Liver (tissue), 9 donors: Measurements from ENCODE around the gene PRSS33. TPM values are rescaled to one million over a fixed set of nuclear protein-coding genes. Genes with fewer than 3 reads are reported as not detected.

Source experiments
- DNase-seq: peaks from one replicate; pipeline ENCODE4 v3.0.0-alpha.2; 2017; ENCODE audit warnings: low spot score
- H3K27ac ChIP-seq, 2 donors: one replicate each; pipeline ENCODE4 v1.7.0; 2013; ENCODE audit warnings: inconsistent platforms in 2 of 2, low read length in 2 of 2, control low read depth in 1 of 2, low read depth in 1 of 2, mild to moderate bottlenecking in 1 of 2
- H3K27me3 ChIP-seq, 4 donors: one replicate each; pipeline versions ENCODE4 v1.6.1 to v1.7.0; 2013; ENCODE audit warnings: low read length in 3 of 4, inconsistent platforms in 1 of 4, mild to moderate bottlenecking in 1 of 4, moderate library complexity in 1 of 4; ENCODE audit not compliant: control insufficient read depth in 4 of 4, insufficient read depth in 4 of 4
- H3K36me3 ChIP-seq, 4 donors: one replicate each; pipeline versions ENCODE4 v1.6.1 to v1.7.0; 2013; ENCODE audit warnings: low read length in 3 of 4, mild to moderate bottlenecking in 3 of 4, low read depth in 1 of 4, moderate library complexity in 1 of 4; ENCODE audit not compliant: control insufficient read depth in 4 of 4, insufficient read depth in 3 of 4
- H3K4me1 ChIP-seq, 4 donors: one replicate each; pipeline versions ENCODE4 v1.6.1 to v1.7.0; 2013; ENCODE audit warnings: low read length in 3 of 4, mild to moderate bottlenecking in 3 of 4, moderate library complexity in 1 of 4; ENCODE audit not compliant: control insufficient read depth in 4 of 4, insufficient read depth in 4 of 4
- H3K4me3 ChIP-seq, 3 donors: one replicate each; pipeline versions ENCODE4 v1.6.1 to v1.7.0; 2013; ENCODE audit warnings: low read length in 3 of 3, control low read depth in 1 of 3, low read depth in 1 of 3, mild to moderate bottlenecking in 1 of 3
- H3K9ac ChIP-seq, 2 donors: one replicate each; pipeline ENCODE4 v1.7.0; 2013; ENCODE audit warnings: low read length in 2 of 2, mild to moderate bottlenecking in 2 of 2, moderate library complexity in 2 of 2, control low read depth in 1 of 2, low read depth in 1 of 2
- H3K9me3 ChIP-seq, 4 donors: one replicate each; pipeline versions ENCODE4 v1.6.1 to v1.7.0; 2013; ENCODE audit warnings: low read length in 3 of 4; ENCODE audit not compliant: control insufficient read depth in 4 of 4
- CTCF ChIP-seq: fragments of 150-350 bp; IDR thresholded peaks from 2 replicates; pipeline ENCODE4 v1.5.1; 2017; ENCODE audit warnings: improper control_type of control experiment, low read depth, low read length; ENCODE audit not compliant: missing input control
- EGR1 ChIP-seq, 2 donors: IDR thresholded peaks; 2 replicates each; pipeline ENCODE4 v1.6.1; 2016 to 2018; ENCODE audit warnings: antibody characterized with exemption in 2 of 2, low read depth in 2 of 2
- FOXA1 ChIP-seq: IDR thresholded peaks from 2 replicates; pipeline ENCODE4 v1.6.1; 2016; ENCODE audit warnings: antibody characterized with exemption
- FOXA2 ChIP-seq: IDR thresholded peaks from 2 replicates; pipeline ENCODE4 v1.6.1; 2016; ENCODE audit warnings: antibody characterized with exemption
- GABPA ChIP-seq, 2 donors: IDR thresholded peaks in 1 of 2; conservative IDR thresholded peaks in 1 of 2; 2 replicates each; pipeline ENCODE4 v1.6.1; 2016; ENCODE audit warnings: antibody characterized with exemption in 2 of 2, mild to moderate bottlenecking in 1 of 2, moderate library complexity in 1 of 2
- HNF4A ChIP-seq, 2 donors: conservative IDR thresholded peaks; 2 replicates each; pipeline ENCODE4 v1.6.1; 2016; ENCODE audit warnings: antibody characterized with exemption in 2 of 2, mild to moderate bottlenecking in 2 of 2
- HNF4G ChIP-seq: IDR thresholded peaks from 2 replicates; pipeline ENCODE4 v1.6.1; 2016; ENCODE audit warnings: antibody characterized with exemption
- JUND ChIP-seq, 2 donors: IDR thresholded peaks; 2 replicates each; pipeline ENCODE4 v1.6.1; 2016; ENCODE audit warnings: antibody characterized with exemption in 2 of 2
- NR2F2 ChIP-seq: IDR thresholded peaks from 2 replicates; pipeline ENCODE4 v1.6.1; 2016; ENCODE audit warnings: antibody characterized with exemption
- RAD21 ChIP-seq, 2 donors: IDR thresholded peaks; 2 replicates each; pipeline ENCODE4 v1.6.1; 2016; ENCODE audit warnings: antibody characterized with exemption in 2 of 2, mild to moderate bottlenecking in 2 of 2
- SP1 ChIP-seq: IDR thresholded peaks from 2 replicates; pipeline ENCODE4 v1.6.1; 2018; ENCODE audit warnings: antibody characterized with exemption, mild to moderate bottlenecking
- TAF1 ChIP-seq: conservative IDR thresholded peaks from 2 replicates; pipeline ENCODE4 v1.6.1; 2016; ENCODE audit warnings: antibody characterized with exemption, mild to moderate bottlenecking
- ZBTB33 ChIP-seq: IDR thresholded peaks from 2 replicates; pipeline ENCODE4 v1.6.1; 2016; ENCODE audit warnings: antibody characterized with exemption
- WGBS: extraction: QIAGEN DNeasy Blood & Tissue Kit; methylation state at CpG from one replicate; pipeline ENCODE4 v1.1.7; 2013; 5-methylcytosine and 5-hydroxymethylcytosine counted together
- polyA plus RNA-seq, 2 donors: library from polyadenylated mRNA; stranded (reverse) in 1 of 2; unstranded in 1 of 2; fragments of 200-250 nt in 1 of 2; fragments of >200 nt in 1 of 2; fragmentation: Nextera tagmentation in 1 of 2; extraction: Ambion mirVana in 1 of 2; gene quantifications; one replicate each; pipeline versions ENCODE4 v1.2.1 to v1.2.3, GENCODE V29; 2013 to 2015
- total RNA-seq, 2 donors: library from RNA; depleted of rRNA; stranded (reverse); fragments of >200 nt; gene quantifications; one replicate each; pipeline ENCODE4 v1.2.3, GENCODE V29; 2014
- TF ChIP-seq, protein P1 (sequence below): IDR thresholded peaks from 2 replicates; pipeline ENCODE4 v1.6.1; 2016; ENCODE audit warnings: antibody characterized with exemption
- TF ChIP-seq, protein P2 (sequence below): IDR thresholded peaks from 2 replicates; pipeline ENCODE4 v1.6.1; 2016; ENCODE audit warnings: antibody characterized with exemption, mild to moderate bottlenecking
- donor health status: healthy.
- donor health status: healthy.
- donor health status: healthy.
- donor health status: healthy.
- donor health status: healthy.

Gene PRSS33
- total and polyA plus RNA-seq, 4 donors = not detected

GRCh38 chr16:2813771-2814221, 26.4 kb upstream of the PRSS33 start:
- Histone ChIP-seq H3K4me1 (no peaks in the 10 kb centered on the region), H3K27ac (no peak overlapping the region), H3K9me3 (no peaks in the 10 kb centered on the region), H3K27me3 (peaks cover 0 to 4% (median 0%) of the 10 kb centered on the region in 4 donors), H3K4me3 (no peak overlapping the region), H3K9ac (no peak overlapping the region), H3K36me3 (no peaks in the 10 kb centered on the region)
- 81% methylated on average over 7 of the region's 7 CpGs for WGBS
- TF ChIP-seq, protein P1, sequence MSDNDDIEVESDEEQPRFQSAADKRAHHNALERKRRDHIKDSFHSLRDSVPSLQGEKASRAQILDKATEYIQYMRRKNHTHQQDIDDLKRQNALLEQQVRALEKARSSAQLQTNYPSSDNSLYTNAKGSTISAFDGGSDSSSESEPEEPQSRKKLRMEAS = no peak
- no peak for TF ChIP-seq SP1
- TF ChIP-seq, protein P2, sequence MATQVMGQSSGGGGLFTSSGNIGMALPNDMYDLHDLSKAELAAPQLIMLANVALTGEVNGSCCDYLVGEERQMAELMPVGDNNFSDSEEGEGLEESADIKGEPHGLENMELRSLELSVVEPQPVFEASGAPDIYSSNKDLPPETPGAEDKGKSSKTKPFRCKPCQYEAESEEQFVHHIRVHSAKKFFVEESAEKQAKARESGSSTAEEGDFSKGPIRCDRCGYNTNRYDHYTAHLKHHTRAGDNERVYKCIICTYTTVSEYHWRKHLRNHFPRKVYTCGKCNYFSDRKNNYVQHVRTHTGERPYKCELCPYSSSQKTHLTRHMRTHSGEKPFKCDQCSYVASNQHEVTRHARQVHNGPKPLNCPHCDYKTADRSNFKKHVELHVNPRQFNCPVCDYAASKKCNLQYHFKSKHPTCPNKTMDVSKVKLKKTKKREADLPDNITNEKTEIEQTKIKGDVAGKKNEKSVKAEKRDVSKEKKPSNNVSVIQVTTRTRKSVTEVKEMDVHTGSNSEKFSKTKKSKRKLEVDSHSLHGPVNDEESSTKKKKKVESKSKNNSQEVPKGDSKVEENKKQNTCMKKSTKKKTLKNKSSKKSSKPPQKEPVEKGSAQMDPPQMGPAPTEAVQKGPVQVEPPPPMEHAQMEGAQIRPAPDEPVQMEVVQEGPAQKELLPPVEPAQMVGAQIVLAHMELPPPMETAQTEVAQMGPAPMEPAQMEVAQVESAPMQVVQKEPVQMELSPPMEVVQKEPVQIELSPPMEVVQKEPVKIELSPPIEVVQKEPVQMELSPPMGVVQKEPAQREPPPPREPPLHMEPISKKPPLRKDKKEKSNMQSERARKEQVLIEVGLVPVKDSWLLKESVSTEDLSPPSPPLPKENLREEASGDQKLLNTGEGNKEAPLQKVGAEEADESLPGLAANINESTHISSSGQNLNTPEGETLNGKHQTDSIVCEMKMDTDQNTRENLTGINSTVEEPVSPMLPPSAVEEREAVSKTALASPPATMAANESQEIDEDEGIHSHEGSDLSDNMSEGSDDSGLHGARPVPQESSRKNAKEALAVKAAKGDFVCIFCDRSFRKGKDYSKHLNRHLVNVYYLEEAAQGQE = no peak
- TF ChIP-seq HNF4A (conservative IDR thresholded peaks at IDR 0.05) = no peak
- no peak for TF ChIP-seq FOXA2
- no peak for TF ChIP-seq EGR1 (IDR thresholded peaks at IDR 0.05; ENCODE audit: low read depth in 2 of 2)
- TF ChIP-seq TAF1 = no peak
- TF ChIP-seq JUND (IDR thresholded peaks at IDR 0.05) = no peak
- TF ChIP-seq ZBTB33 = no peak
- TF ChIP-seq RAD21 (IDR thresholded peaks at IDR 0.05) = no peak
- no peak for TF ChIP-seq HNF4G
- TF ChIP-seq GABPA (IDR thresholded peaks at IDR 0.05 in 1 of 2, conservative IDR thresholded peaks at IDR 0.05 in 1 of 2) = no peak
- no peak for TF ChIP-seq NR2F2
- TF ChIP-seq CTCF = no peak
- no peak for TF ChIP-seq FOXA1
- no peak for DNase-seq

GRCh38 chr16:2811703-2812471, 24.5 kb upstream of the PRSS33 start:
- Histone ChIP-seq H3K4me3 (no peak overlapping the region), H3K4me1 (no peaks in the 10 kb centered on the region), H3K9ac (no peak overlapping the region), H3K9me3 (no peaks in the 10 kb centered on the region), H3K36me3 (no peaks in the 10 kb centered on the region), H3K27me3 (peaks cover 0 to 4% (median 0%) of the 10 kb centered on the region in 4 donors), H3K27ac (no peak overlapping the region)
- WGBS = 70% methylated on average over 15 of the region's 15 CpGs
- no peak for DNase-seq
- TF ChIP-seq RAD21 (IDR thresholded peaks at IDR 0.05) = no peak
- no peak for TF ChIP-seq HNF4G
- no peak for TF ChIP-seq EGR1 (IDR thresholded peaks at IDR 0.05; ENCODE audit: low read depth in 2 of 2)
- TF ChIP-seq FOXA2 = no peak
- TF ChIP-seq TAF1 = no peak
- TF ChIP-seq, protein P1 = no peak
- TF ChIP-seq NR2F2 = no peak
- TF ChIP-seq ZBTB33 = no peak
- TF ChIP-seq HNF4A (conservative IDR thresholded peaks at IDR 0.05) = no peak
